ENCODE results near the gene C4orf17.
A peak's percentile ranks its signal among the peaks of the same experiment; 100 is the strongest.

The C4orf17 gene

DNA sequence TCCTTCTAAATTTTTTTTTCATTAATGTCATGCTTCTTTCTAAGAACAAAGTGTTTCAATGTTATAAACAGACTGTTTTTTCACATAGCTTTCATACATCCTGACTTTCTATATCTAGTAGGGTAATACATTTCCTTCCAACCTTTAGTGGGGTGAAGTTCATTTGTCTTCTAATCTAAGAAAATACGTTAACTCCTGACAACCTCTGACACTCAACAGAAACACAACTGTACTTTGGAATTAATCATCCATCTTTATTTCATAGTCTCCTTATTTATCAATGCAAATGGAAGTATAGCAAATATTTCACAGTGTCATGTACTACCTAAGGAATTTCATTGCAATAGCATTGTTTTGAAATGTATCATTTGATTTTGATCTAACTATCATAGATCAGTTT is 61.1 kb downstream of the C4orf17 start:
- H3K4me3 Mint-ChIP-seq = no peak overlapping the region
- peaks cover 36 to 41% of the 10 kb centered on the region in 2 donors for H3K27me3 Mint-ChIP-seq
- H3K36me3 Mint-ChIP-seq = no peaks in the 10 kb centered on the region
- DNase-seq (no peak), ATAC-seq (replicated peaks) (no peak)
- H3K9me3 Mint-ChIP-seq = no peaks in the 10 kb centered on the region
- no peak overlapping the region for H3K27ac Mint-ChIP-seq
- H3K4me1 Mint-ChIP-seq = peaks cover 4 to 8% of the 10 kb centered on the region in 2 donors

DNA sequence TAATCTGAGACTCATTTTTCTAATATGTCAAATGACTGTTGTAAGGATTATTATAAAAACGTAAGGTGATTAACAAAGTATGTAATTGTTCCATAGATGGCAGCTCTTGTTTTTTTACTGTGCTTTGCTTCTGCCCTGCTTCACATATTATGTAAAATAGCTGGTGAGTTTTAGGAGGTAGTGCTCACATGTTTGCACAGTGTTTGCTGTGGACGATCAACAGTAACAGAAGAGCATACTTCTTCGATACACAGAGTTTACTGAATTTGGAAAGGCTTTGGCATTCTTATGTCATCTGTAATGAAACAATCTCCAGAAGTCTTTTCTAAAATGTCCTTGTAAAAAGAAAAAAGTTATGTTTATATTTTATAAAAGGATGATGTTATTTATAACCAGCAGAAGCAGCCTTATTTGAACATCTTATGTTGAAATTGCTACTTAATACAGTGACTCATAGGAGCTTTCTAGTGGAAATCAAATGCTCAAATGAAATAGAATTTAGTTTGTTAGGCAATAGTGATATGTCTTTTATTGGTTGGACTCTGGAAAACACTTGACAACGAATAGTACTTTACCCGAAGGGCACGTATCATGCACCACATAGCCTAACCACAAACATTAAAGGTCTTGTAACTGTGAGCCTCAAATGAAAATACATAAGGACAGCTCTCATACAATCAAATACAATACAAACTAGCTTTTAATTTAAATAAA is 61.9 kb downstream of the C4orf17 start:
- Mint-ChIP-seq H3K9me3 (no peaks in the 10 kb centered on the region), H3K27me3 (peaks cover 30 to 36% of the 10 kb centered on the region in 2 donors), H3K36me3 (no peaks in the 10 kb centered on the region), H3K4me3 (no peak overlapping the region), H3K27ac (no peak overlapping the region), H3K4me1 (peaks cover 4 to 8% of the 10 kb centered on the region in 2 donors)
- DNase-seq (no peak), ATAC-seq (replicated peaks) (no peak)

DNA sequence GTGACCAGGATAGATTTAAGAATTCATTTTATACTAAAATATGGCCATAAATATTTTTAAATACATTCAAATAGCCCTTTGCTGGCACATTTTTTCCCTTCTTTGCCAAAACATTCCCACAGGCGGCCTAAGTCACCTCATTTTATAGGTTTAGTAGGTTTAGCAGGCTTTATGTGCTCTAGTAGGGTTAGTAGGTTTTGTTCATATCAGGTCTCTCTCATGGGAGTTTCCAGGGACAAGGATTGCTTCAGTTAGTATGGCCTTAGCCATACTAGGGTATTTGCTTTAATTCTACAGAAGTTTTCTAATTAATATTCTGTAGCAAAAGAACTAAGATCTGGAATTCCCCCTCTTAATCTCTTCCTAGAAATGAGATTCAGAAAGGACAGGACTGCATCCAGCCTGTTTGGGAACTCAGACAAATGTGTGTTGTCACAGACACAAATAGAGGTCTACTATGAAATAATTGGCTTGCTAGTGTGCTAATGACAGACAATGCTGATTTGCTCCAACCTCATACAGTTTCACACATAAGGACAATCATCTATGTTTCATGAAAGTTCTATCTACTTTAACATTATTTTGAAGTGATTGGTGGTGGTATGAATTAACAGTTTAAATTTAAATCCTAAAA is 63.0 kb downstream of the C4orf17 start:
- no peak overlapping the region for H3K4me3 Mint-ChIP-seq
- H3K27ac Mint-ChIP-seq = no peak overlapping the region
- H3K27me3 Mint-ChIP-seq = peaks cover 18 to 33% of the 10 kb centered on the region in 2 donors
- peaks cover 4 to 8% of the 10 kb centered on the region in 2 donors for H3K4me1 Mint-ChIP-seq
- no peaks in the 10 kb centered on the region for H3K9me3 Mint-ChIP-seq
- no peak for ATAC-seq (replicated peaks)
- no peaks in the 10 kb centered on the region for H3K36me3 Mint-ChIP-seq
- DNase-seq = no peak

- H3K27me3 Mint-ChIP-seq = peaks cover 21 to 34% of the 10 kb centered on the region in 2 donors
- peaks cover 4 to 8% of the 10 kb centered on the region in 2 donors for H3K4me1 Mint-ChIP-seq
- DNase-seq (no peak), ATAC-seq (replicated peaks) (peak; percentile 54 to 59)
- no peaks in the 10 kb centered on the region for H3K9me3 Mint-ChIP-seq
- peak within 1 kb of the TSS in 1 of 2 donors; percentile 69 for H3K4me3 Mint-ChIP-seq
- peak within 1 kb of the TSS; percentile 15 for H3K27ac Mint-ChIP-seq
- H3K36me3 Mint-ChIP-seq = no peaks in the 10 kb centered on the region
Measured at GRCh38 chr4:99574530-99575324, 63.9 kb downstream of the C4orf17 start, which contains the start of gene MTTP. Gene MTTP, plus strand, starts transcription at chr4:99574824. Its CDS starts 86 bp downstream, at chr4:99574910.

- Mint-ChIP-seq H3K27me3 (peaks cover 15 to 29% of the 10 kb centered on the region in 2 donors), H3K27ac (no peak overlapping the region), H3K36me3 (no peaks in the 10 kb centered on the region), H3K4me3 (no peak overlapping the region), H3K4me1 (peaks cover 4 to 8% of the 10 kb centered on the region in 2 donors), H3K9me3 (no peaks in the 10 kb centered on the region)
- no peak for DNase-seq
- ATAC-seq (replicated peaks) = no peak
Measured at GRCh38 chr4:99578714-99579113, 67.9 kb downstream of the C4orf17 start.

GRCh38 chr4:99585516-99585915 is 74.7 kb downstream of the C4orf17 start:
- Mint-ChIP-seq H3K4me3 (no peak overlapping the region), H3K36me3 (no peaks in the 10 kb centered on the region), H3K4me1 (no peaks in the 10 kb centered on the region), H3K9me3 (no peaks in the 10 kb centered on the region), H3K27me3 (peaks cover 20 to 31% of the 10 kb centered on the region in 2 donors), H3K27ac (no peak overlapping the region)
- ATAC-seq (replicated peaks) = no peak
- no peak for DNase-seq

GRCh38 chr4:99586322-99586721 is 75.5 kb downstream of the C4orf17 start:
- DNase-seq (no peak), ATAC-seq (replicated peaks) (no peak)
- H3K4me1 Mint-ChIP-seq = no peaks in the 10 kb centered on the region
- no peak overlapping the region for H3K4me3 Mint-ChIP-seq
- no peaks in the 10 kb centered on the region for H3K9me3 Mint-ChIP-seq
- no peak overlapping the region for H3K27ac Mint-ChIP-seq
- H3K27me3 Mint-ChIP-seq = peaks cover 20 to 29% of the 10 kb centered on the region in 2 donors
- H3K36me3 Mint-ChIP-seq = no peaks in the 10 kb centered on the region

GRCh38 chr4:99586797-99587196 is 76.0 kb downstream of the C4orf17 start:
- no peaks in the 10 kb centered on the region for H3K4me1 Mint-ChIP-seq

GRCh38 chr4:99587309-99587708 is 76.5 kb downstream of the C4orf17 start:
- ATAC-seq (replicated peaks) (no peak), DNase-seq (no peak)
- Mint-ChIP-seq H3K36me3 (no peaks in the 10 kb centered on the region), H3K27me3 (peaks cover 12 to 19% of the 10 kb centered on the region in 2 donors), H3K4me1 (no peaks in the 10 kb centered on the region), H3K4me3 (no peak overlapping the region), H3K9me3 (no peaks in the 10 kb centered on the region), H3K27ac (no peak overlapping the region)

More at GRCh38 chr4:99586797-99587196, 76.0 kb downstream of the C4orf17 start:
- Mint-ChIP-seq H3K9me3 (no peaks in the 10 kb centered on the region), H3K27ac (no peak overlapping the region), H3K27me3 (peaks cover 17 to 24% of the 10 kb centered on the region in 2 donors), H3K4me3 (no peak overlapping the region), H3K36me3 (no peaks in the 10 kb centered on the region)
- no peak for ATAC-seq (replicated peaks)
- no peak for DNase-seq

GRCh38 chr4:99587803-99588202 is 77.0 kb downstream of the C4orf17 start:
- no peak for ATAC-seq (replicated peaks)
- Mint-ChIP-seq H3K36me3 (no peaks in the 10 kb centered on the region), H3K27ac (no peak overlapping the region), H3K4me1 (no peaks in the 10 kb centered on the region), H3K27me3 (peaks cover 11 to 16% of the 10 kb centered on the region in 2 donors), H3K4me3 (no peak overlapping the region), H3K9me3 (no peaks in the 10 kb centered on the region)
- no peak for DNase-seq

DNA sequence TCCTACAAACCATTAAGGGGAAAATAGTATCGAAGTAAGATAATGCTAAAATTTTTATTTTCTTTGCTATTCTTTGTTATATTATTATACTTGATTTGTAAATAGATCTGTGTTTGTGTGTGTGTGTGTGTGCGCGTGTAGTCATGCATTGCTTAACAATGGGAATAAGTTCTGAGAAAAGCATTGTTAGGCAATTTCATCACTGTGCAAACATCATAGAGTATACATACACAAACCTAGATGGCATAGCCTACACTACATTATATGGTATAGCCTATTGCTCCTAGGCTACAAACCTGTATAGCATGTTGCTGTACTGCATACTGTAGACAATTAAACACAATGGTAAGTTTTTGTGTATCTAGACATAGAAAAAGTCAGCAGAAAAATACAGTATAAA is 80.9 kb downstream of the C4orf17 start:
- H3K36me3 Mint-ChIP-seq = no peaks in the 10 kb centered on the region
- ATAC-seq (replicated peaks) = no peak
- H3K9me3 Mint-ChIP-seq = no peaks in the 10 kb centered on the region
- H3K27ac Mint-ChIP-seq = no peak overlapping the region
- DNase-seq = no peak
- H3K27me3 Mint-ChIP-seq = peaks cover 2 to 5% of the 10 kb centered on the region in 2 donors
- no peak overlapping the region for H3K4me3 Mint-ChIP-seq
- H3K4me1 Mint-ChIP-seq = no peaks in the 10 kb centered on the region
